Fibroblast of upper back skin (primary cell): ENCODE data around the gene GULP1.
A peak's percentile ranks its signal among the peaks of the same experiment; 100 is the strongest.
"Not testable (repeated sequence)": the region's sequence is repeated elsewhere in the genome, so short reads cannot be mapped to it uniquely, and the experiment has no call there.

Source experiments
- DNase-seq: peaks from one replicate; pipeline ENCODE4 v3.0.0-alpha.2; 2013

Gene GULP1

GRCh38 chr2:188492751-188493150 is 201.1 kb downstream of the GULP1 start:
- DNase-seq: no peak

DNA sequence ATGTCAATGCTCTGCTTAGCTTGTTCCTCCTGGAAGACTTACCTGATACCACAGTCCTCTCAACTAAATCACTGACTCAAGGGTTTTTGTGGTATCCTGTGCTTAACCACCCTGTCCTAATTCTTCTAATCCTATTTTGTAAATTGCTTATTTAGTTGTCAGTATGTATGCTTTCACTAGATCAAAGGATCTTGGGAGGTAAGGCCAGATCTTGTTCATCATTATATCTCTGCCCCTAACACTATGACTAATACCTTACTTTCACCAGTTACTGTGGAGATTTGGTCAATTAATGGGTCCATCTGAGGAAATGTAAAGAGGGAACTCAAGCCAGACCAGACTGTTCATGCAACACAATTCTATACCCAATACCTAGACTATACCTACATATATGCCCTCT is 203.2 kb downstream of the GULP1 start:
- no peak for DNase-seq

DNA sequence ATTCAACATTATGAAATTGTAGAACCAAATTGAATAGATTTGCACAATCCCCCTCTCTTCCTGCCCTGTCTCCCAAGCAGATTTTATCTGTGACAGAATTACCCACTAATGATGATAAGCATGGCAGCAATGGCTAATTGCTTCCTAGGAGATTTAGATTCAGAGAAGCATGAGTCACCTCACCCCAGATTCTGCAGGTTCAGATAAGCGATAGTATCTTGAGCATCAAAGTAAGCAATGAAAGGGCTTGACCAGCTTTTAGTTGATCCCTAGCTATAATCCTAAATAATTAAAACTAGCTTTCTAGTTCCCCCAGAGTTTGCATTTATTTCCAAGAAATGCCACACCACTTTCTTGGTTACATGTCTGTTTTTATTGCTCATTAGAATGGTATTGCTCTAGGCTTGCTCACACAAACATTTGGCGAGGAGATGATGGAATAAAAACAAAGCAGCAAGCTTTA is 204.3 kb downstream of the GULP1 start:
- DNase-seq: peak; percentile 33

- DNase-seq: peak; percentile 54
Observed at GRCh38 chr2:188497726-188498125, 206.1 kb downstream of the GULP1 start.

DNA sequence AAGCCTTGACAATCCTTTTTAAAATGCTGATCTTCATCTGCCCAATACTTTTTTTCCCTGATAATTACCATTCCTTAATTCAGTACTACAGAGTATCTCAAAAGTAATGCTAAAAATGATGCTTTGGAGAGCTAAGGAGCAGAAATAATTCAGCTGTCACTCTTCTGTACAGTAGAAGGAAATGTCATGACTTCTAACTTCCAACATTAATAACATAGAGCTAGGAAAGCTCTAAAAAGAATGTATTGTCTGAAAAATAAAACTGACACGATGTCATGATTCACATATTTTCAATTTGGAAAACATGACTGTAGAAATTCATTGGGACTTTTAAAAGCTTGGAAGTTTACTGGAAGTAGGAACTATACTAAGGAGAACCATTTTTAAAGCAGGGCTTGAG is 212.3 kb downstream of the GULP1 start:
- DNase-seq: no peak

DNA sequence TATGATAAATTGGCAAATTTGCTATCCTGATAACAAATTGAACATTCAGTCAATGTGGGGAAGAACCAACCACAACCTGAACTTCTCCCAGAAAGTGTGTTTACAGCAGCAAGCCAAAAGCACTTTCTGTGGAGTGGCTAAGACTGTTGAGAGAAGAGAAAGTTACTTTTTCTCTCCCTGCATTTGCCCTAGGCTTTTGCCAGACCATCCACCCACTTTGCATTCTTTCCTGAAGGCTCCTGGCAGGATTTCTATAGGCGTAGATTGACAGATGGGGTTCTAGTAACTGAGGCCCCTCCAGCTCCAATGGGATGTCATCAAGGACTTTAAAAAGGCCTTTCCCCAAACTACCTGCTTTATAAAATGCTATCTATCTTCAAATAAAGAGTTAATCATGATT is 215.2 kb downstream of the GULP1 start:
- DNase-seq: no peak

GRCh38 chr2:188511346-188511745 is 219.7 kb downstream of the GULP1 start:
- no peak for DNase-seq

DNA sequence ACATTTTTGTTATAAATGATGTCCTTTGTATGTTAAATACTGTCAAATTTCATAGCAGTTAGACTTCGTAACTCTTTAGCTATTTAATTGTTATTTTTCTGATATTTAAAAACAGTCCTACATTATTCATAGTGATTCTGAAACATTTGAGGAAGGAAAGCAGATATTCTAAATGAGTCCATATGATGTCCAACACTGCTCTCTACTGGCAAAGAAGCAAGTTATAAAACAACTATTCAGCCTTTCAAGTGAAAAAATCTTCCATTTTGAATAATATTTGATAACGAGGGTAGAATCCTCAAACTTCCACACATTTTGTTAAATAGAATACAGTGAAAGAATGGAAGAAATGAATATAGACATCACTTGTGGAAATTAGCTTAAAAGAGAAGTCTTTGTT is 220.8 kb downstream of the GULP1 start:
- DNase-seq: peak; percentile 76

GRCh38 chr2:188515918-188516317 is 224.2 kb downstream of the GULP1 start:
- no peak for DNase-seq

GRCh38 chr2:188517549-188518215 is 226.0 kb downstream of the GULP1 start:
- DNase-seq: no peak

- peak; percentile 77 for DNase-seq
Observed at GRCh38 chr2:188518381-188518780, 226.7 kb downstream of the GULP1 start.

DNA sequence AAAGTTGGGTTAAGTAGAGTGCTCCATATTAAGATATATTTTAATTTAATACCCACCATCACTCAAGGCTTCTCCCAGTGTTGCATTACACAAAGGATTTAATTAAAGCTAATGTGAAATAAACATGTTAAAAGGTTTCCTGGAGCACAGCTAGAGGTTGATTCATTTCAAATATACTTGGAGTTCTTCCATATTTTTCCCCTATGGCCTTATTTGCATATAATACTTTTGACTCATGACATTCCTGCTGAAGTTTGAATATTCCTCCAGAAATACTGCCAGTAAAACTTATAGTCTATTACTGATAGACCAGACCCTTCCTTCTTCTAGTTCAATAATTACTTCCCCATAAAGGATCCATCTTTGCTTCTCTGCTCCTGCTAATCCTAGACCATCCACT is 227.5 kb downstream of the GULP1 start:
- peak; percentile 84 for DNase-seq

- no peak for DNase-seq
Observed at GRCh38 chr2:188522517-188522916, 230.8 kb downstream of the GULP1 start.

- DNase-seq: no peak
Observed at GRCh38 chr2:188523919-188524318, 232.2 kb downstream of the GULP1 start.

- DNase-seq: peak; percentile 78
Observed at GRCh38 chr2:188524519-188525113, 232.9 kb downstream of the GULP1 start.

- DNase-seq: no peak
Observed at GRCh38 chr2:188526701-188527100, 235.0 kb downstream of the GULP1 start.

GRCh38 chr2:188527141-188527540 is 235.5 kb downstream of the GULP1 start:
- peak; percentile 57 for DNase-seq

- DNase-seq: peak; percentile 49
Observed at GRCh38 chr2:188527581-188527993, 235.9 kb downstream of the GULP1 start.

- DNase-seq: no peak
Observed at GRCh38 chr2:188529710-188530109, 238.0 kb downstream of the GULP1 start.

- DNase-seq: no peak
Observed at GRCh38 chr2:188534875-188535274, 243.2 kb downstream of the GULP1 start.

- DNase-seq: no peak
Observed at GRCh38 chr2:188551671-188552070, 260.0 kb downstream of the GULP1 start.

- DNase-seq: no peak
Observed at GRCh38 chr2:188557081-188557480, 265.4 kb downstream of the GULP1 start.

- DNase-seq: not testable (repeated sequence)
Observed at GRCh38 chr2:188559455-188559854, 267.8 kb downstream of the GULP1 start.

GRCh38 chr2:188561473-188561979 is 269.9 kb downstream of the GULP1 start:
- no peak for DNase-seq
